Muscle layer of duodenum (tissue), 2 donors: ENCODE results near the gene SERPINA4.
A peak's percentile ranks its signal among the peaks of the same experiment; 100 is the strongest.

ENCODE experiments used
- H3K27ac ChIP-seq: one replicate; pipeline ENCODE4 v1.7.0; 2013; ENCODE audit warnings: mild to moderate bottlenecking, low read length
- H3K27me3 ChIP-seq: one replicate; pipeline ENCODE4 v1.7.0; 2013; ENCODE audit warnings: low read depth, mild to moderate bottlenecking, control low read depth, low read length
- H3K36me3 ChIP-seq, 2 donors: one replicate each; pipeline ENCODE4 v1.7.0; 2013; ENCODE audit warnings: low read length in 2 of 2, control low read depth in 1 of 2, mild to moderate bottlenecking in 1 of 2; ENCODE audit not compliant: insufficient read depth in 2 of 2, control insufficient read depth in 1 of 2
- H3K4me1 ChIP-seq, 2 donors: one replicate each; pipeline ENCODE4 v1.7.0; 2013; ENCODE audit warnings: low read length in 2 of 2, mild to moderate bottlenecking in 2 of 2, control low read depth in 1 of 2, moderate library complexity in 1 of 2; ENCODE audit not compliant: insufficient read depth in 2 of 2, control insufficient read depth in 1 of 2
- H3K4me3 ChIP-seq, 2 donors: one replicate each; pipeline ENCODE4 v1.7.0; 2013; ENCODE audit warnings: low read length in 2 of 2, low read depth in 1 of 2, mild to moderate bottlenecking in 1 of 2
- H3K9me3 ChIP-seq, 2 donors: one replicate each; pipeline ENCODE4 v1.7.0; 2013; ENCODE audit warnings: low read length in 2 of 2, control low read depth in 1 of 2, mild to moderate bottlenecking in 1 of 2; ENCODE audit not compliant: control insufficient read depth in 1 of 2
- donor health status: healthy.

SERPINA4 gene

GRCh38 chr14:94612580-94613554 lies 51.6 kb downstream of the SERPINA4 start:
- Histone ChIP-seq H3K9me3 (peaks cover 9 to 10% of the 10 kb centered on the region in 2 donors), H3K27ac (peak overlapping the region; percentile 8), H3K4me1 (peaks cover 0 to 4% of the 10 kb centered on the region in 2 donors), H3K4me3 (no peak overlapping the region), H3K27me3 (no peaks in the 10 kb centered on the region), H3K36me3 (no peaks in the 10 kb centered on the region)

GRCh38 chr14:94613720-94614644 lies 52.7 kb downstream of the SERPINA4 start:
- peaks cover 0 to 4% of the 10 kb centered on the region in 2 donors for H3K4me1 ChIP-seq
- H3K27me3 ChIP-seq, result no peaks in the 10 kb centered on the region
- peaks cover 17 to 21% of the 10 kb centered on the region in 2 donors for H3K9me3 ChIP-seq
- H3K36me3 ChIP-seq, result no peaks in the 10 kb centered on the region
- no peak overlapping the region for H3K4me3 ChIP-seq
- H3K27ac ChIP-seq, result no peak overlapping the region

- H3K4me3 ChIP-seq, result no peak overlapping the region
- H3K9me3 ChIP-seq, result peaks cover 17 to 25% of the 10 kb centered on the region in 2 donors
- H3K4me1 ChIP-seq, result peaks cover 0 to 4% of the 10 kb centered on the region in 2 donors
- H3K27ac ChIP-seq, result no peak overlapping the region
- H3K36me3 ChIP-seq, result no peaks in the 10 kb centered on the region
- no peaks in the 10 kb centered on the region for H3K27me3 ChIP-seq
Measured at GRCh38 chr14:94614802-94615201, 53.6 kb downstream of the SERPINA4 start.

DNA sequence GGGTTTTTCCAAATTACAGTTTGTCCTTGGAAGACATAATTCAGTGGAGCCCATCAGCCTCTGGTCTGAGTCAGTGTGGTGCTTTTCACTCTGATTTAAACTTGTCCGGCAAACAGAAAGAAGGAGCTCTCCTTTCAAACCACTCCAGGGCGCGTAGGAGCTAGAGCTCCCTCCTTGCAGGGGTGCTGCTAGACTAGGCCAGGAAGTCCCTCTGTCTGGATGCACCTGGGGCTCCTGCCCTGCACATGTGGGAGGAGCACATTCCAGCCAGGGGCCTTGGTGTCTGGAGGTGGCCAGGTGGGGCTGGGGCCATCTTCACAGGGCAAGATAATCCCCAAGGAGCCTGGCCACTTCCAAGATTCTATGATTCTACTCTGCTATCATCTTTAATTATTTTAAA lies 54.0 kb downstream of the SERPINA4 start:
- Histone ChIP-seq H3K27me3 (no peaks in the 10 kb centered on the region), H3K4me3 (no peak overlapping the region), H3K4me1 (peaks cover 0 to 4% of the 10 kb centered on the region in 2 donors), H3K9me3 (peaks cover 17 to 25% of the 10 kb centered on the region in 2 donors), H3K36me3 (no peaks in the 10 kb centered on the region), H3K27ac (no peak overlapping the region)

GRCh38 chr14:94615823-94616570 lies 54.8 kb downstream of the SERPINA4 start:
- no peaks in the 10 kb centered on the region for H3K27me3 ChIP-seq
- H3K36me3 ChIP-seq, result no peaks in the 10 kb centered on the region
- no peak overlapping the region for H3K4me3 ChIP-seq
- no peak overlapping the region for H3K27ac ChIP-seq
- peaks cover 17 to 25% of the 10 kb centered on the region in 2 donors for H3K9me3 ChIP-seq
- H3K4me1 ChIP-seq, result peaks cover 0 to 4% of the 10 kb centered on the region in 2 donors

DNA sequence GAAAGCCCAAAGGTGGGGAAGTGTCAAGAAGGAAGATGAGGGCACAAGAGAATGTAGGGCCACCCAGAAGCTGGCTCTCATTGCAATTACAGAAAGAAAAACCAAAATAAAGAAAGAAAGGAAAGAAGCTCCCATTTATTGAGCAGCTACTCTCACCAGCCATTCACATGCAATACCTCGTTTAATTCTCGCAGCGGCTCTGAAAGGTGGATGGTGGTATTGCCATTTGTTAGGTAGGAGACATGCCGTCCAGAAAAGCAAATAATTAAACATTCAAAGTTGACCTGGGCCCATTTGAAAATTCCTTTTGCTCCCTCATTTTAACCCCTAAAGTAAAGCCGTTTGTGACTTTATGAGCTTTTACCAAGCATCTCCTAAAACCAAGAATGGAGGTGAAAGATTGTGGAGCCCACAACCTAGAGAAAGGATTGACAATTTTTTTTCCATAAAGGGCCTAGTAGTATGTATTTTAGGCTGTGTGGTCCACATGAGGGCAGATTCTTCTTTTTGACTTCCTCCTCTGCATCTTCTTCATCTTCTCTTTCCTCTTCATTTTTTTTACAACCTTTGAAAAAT lies 56.2 kb downstream of the SERPINA4 start:
- H3K27ac ChIP-seq, result no peak overlapping the region
- H3K27me3 ChIP-seq, result no peaks in the 10 kb centered on the region
- H3K4me1 ChIP-seq, result peaks cover 0 to 2% of the 10 kb centered on the region in 2 donors
- H3K36me3 ChIP-seq, result no peaks in the 10 kb centered on the region
- H3K9me3 ChIP-seq, result peaks cover 17 to 25% of the 10 kb centered on the region in 2 donors
- H3K4me3 ChIP-seq, result peak overlapping the region in 1 of 2 donors; percentile 7

- no peaks in the 10 kb centered on the region for H3K4me1 ChIP-seq
- no peak overlapping the region for H3K4me3 ChIP-seq
- H3K27me3 ChIP-seq, result no peaks in the 10 kb centered on the region
- peaks cover 17 to 25% of the 10 kb centered on the region in 2 donors for H3K9me3 ChIP-seq
- H3K36me3 ChIP-seq, result no peaks in the 10 kb centered on the region
- no peak overlapping the region for H3K27ac ChIP-seq
Measured at GRCh38 chr14:94617988-94618822, 57.0 kb downstream of the SERPINA4 start.

- H3K4me1 ChIP-seq, result no peaks in the 10 kb centered on the region
- no peaks in the 10 kb centered on the region for H3K36me3 ChIP-seq
- H3K27me3 ChIP-seq, result no peaks in the 10 kb centered on the region
- no peak overlapping the region for H3K27ac ChIP-seq
- H3K4me3 ChIP-seq, result no peak overlapping the region
- peaks cover 17 to 25% of the 10 kb centered on the region in 2 donors for H3K9me3 ChIP-seq
Measured at GRCh38 chr14:94619297-94619696, 58.1 kb downstream of the SERPINA4 start.
